ENCODE data around the gene SLC28A1. TPM values are rescaled to one million over a fixed set of nuclear protein-coding genes. Genes with fewer than 3 reads are reported as not detected.
"Not testable (repeated sequence)": the region's sequence is repeated elsewhere in the genome, so short reads cannot be mapped to it uniquely, and the experiment has no call there.

The SLC28A1 gene
- total RNA-seq, 4 donors from 2014 or later, result not detected

DNA sequence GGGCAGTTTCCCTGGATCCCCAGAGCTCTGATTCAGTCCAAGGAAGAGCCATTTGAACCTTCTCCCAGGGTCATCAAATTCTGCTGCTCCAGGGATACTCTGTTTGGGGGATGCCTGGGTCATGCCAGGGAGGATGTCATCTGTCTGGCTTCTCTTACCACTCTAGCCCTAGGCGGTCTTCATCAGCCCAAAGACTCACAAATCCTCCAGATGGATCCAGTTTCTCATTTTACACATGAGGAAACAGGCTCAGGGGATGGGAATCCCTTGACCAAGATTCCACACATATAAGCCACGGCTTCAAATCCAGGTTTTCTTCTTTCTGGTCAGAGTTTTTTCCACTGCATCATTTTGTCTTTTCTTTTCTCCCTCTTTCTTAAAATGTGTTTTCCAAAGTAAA is 36.7 kb downstream of the SLC28A1 start:
- no peak overlapping the region for H3K4me3 ChIP-seq
- H3K9me3 ChIP-seq, result no peaks in the 10 kb centered on the region
- H3K27me3 ChIP-seq, result no peaks in the 10 kb centered on the region
- no peak for DNase-seq
- intact Hi-C loops (cut with DNase I; ENCODE audit: low total_unique reads), result no loop called here
- H3K36me3 ChIP-seq, result no peaks in the 10 kb centered on the region
- H3K27ac ChIP-seq, result no peak overlapping the region
- 85% methylated on average over 2 of the region's 2 CpGs; no CpG with 5 or more reads in 1 of the 2 donors for WGBS, 2 donors (ENCODE audit: low coverage in 1 of 2)
- in situ Hi-C loops (cut with MboI; ENCODE audit: low pct_ligation_motif_present in 1 of 4, low pct_unique_long_range_greater_than_20kb in 1 of 4, low sequenced_read_pairs in 3 of 4), result loop anchor here in 1 of 4 donors (25.0 kb wide), 1 partner anchor 334 kb away; no protein-coding TSS in a partner anchor
- no peak for TF ChIP-seq POLR2A (IDR thresholded peaks at IDR 0.05)
- TF ChIP-seq CTCF (IDR thresholded peaks at IDR 0.05), result no peak
- no peak for TF ChIP-seq EP300 (IDR thresholded peaks at IDR 0.05; ENCODE audit: low read depth)
- peaks cover 0 to 8% (median 4%) of the 10 kb centered on the region in 4 donors for H3K4me1 ChIP-seq

GRCh38 chr15:84922530-84922929 is 38.1 kb downstream of the SLC28A1 start:
- H3K36me3 ChIP-seq, result no peaks in the 10 kb centered on the region
- no peak overlapping the region for H3K4me3 ChIP-seq
- no peak overlapping the region for H3K27ac ChIP-seq
- no peaks in the 10 kb centered on the region for H3K9me3 ChIP-seq
- in situ Hi-C loops (cut with MboI; ENCODE audit: low pct_ligation_motif_present in 1 of 4, low pct_unique_long_range_greater_than_20kb in 1 of 4, low sequenced_read_pairs in 3 of 4) (loop anchor here in 1 of 4 donors (25.0 kb wide), 1 partner anchor 335 kb away; no protein-coding TSS in a partner anchor), intact Hi-C loops (cut with DNase I; ENCODE audit: low total_unique reads) (no loop called here)
- TF ChIP-seq EP300 (IDR thresholded peaks at IDR 0.05; ENCODE audit: low read depth) (no peak), POLR2A (IDR thresholded peaks at IDR 0.05) (no peak), POLR2AphosphoS5 (IDR thresholded peaks at IDR 0.05) (no peak), CTCF (IDR thresholded peaks at IDR 0.05) (no peak)
- no peaks in the 10 kb centered on the region for H3K27me3 ChIP-seq
- H3K4me1 ChIP-seq, result peaks cover 0 to 13% (median 6%) of the 10 kb centered on the region in 4 donors
- DNase-seq, result no peak
- 90 to 91% methylated on average over 8 to 13 of the region's 13 CpGs for WGBS, 2 donors (ENCODE audit: low coverage in 1 of 2)

DNA sequence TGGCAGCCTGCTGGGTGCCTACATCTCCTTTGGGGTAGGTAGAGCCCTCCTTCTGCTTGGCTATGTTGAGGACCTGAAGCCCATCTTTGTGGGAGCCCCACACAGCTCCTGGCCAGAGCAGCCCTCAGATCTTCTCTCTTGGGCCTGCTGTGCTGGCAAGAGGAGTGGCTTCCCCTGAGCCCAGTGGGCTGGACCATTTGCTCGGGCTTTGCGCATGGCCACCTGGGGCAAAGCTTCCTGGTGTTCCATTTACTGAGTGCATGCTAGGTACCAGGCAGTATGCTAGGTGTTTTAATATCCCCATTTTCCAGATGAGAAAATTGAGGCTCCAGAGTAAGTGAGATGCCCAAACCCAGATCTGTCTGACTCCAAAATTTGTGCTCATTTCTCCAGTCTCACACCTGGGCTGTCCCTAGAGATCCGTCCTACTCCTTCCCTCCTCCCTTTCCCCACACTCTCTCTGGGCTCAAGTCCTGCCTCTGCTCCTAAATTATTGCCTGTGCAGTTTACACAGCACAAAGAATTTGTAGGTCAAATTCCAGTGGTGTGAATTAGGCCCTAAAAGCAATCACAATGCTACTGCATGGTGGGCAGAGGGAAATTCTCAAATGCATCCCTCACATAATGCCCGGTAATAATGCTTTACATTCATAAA is 39.7 kb downstream of the SLC28A1 start:
- Histone ChIP-seq H3K9me3 (no peaks in the 10 kb centered on the region), H3K27me3 (no peaks in the 10 kb centered on the region), H3K36me3 (no peaks in the 10 kb centered on the region), H3K27ac (no peak overlapping the region), H3K4me1 (peaks cover 0 to 21% (median 12%) of the 10 kb centered on the region in 4 donors), H3K4me3 (no peak overlapping the region)
- no peak for DNase-seq
- 61 to 76% methylated on average over 4 of the region's 4 CpGs for WGBS, 2 donors (ENCODE audit: low coverage in 1 of 2)
- no peak for TF ChIP-seq POLR2AphosphoS5 (IDR thresholded peaks at IDR 0.05)
- no peak for TF ChIP-seq EP300 (IDR thresholded peaks at IDR 0.05; ENCODE audit: low read depth)
- no peak for TF ChIP-seq CTCF (IDR thresholded peaks at IDR 0.05)
- TF ChIP-seq POLR2A (IDR thresholded peaks at IDR 0.05), result no peak
- intact Hi-C loops (cut with DNase I; ENCODE audit: low total_unique reads) (no loop called here), in situ Hi-C loops (cut with MboI; ENCODE audit: low pct_ligation_motif_present in 1 of 4, low pct_unique_long_range_greater_than_20kb in 1 of 4, low sequenced_read_pairs in 3 of 4) (loop anchor here in 1 of 4 donors (25.0 kb wide), 1 partner anchor 337 kb away; no protein-coding TSS in a partner anchor)

DNA sequence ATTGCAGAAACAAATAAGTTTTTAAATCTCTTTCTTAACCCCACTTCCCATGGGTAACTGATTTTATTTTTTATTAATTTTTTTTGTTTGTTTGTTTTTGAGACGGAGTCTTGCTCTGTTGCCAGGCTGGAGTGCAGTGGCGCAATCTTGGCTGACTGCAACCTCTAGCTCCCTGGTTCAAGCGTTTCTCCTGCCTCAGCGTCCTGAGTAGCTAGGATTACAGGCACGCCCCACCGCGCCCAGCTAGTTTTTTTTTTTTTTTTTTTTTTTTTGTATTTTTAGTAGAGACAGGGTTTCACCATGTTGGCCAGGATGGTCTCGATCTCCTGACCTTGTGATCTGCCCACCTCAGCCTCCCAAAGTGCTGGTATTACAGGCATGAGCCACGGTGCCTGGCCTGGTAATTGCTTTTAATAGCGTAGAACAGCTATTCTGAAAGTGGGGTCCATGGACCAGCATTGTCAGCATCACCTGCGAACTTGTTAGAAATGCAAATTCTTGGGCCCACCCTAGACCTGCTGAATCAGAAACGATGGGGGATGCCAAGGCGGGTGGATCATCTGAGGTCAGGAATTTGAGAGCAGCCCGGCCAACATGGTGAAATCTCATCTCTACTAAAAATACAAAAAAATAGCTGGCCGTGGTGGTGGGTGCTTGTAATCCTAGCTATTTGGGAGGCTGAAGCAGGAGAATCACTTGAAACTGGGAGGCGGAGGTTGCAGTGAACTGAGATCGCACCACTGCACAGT is 40.5 kb downstream of the SLC28A1 start:
- WGBS, 2 donors (ENCODE audit: low coverage in 1 of 2), result 62% methylated on average over 9 to 17 of the region's 17 CpGs
- DNase-seq, result peak; percentile 42
- in situ Hi-C loops (cut with MboI; ENCODE audit: low pct_ligation_motif_present in 1 of 4, low pct_unique_long_range_greater_than_20kb in 1 of 4, low sequenced_read_pairs in 3 of 4) (loop anchor here in 1 of 4 donors (25.0 kb wide), 1 partner anchor 338 kb away; no protein-coding TSS in a partner anchor), intact Hi-C loops (cut with DNase I; ENCODE audit: low total_unique reads) (loop anchor here (5.0 kb wide), 2 partner anchors 83 to 338 kb away; no protein-coding TSS in a partner anchor)
- H3K4me1 ChIP-seq, result peaks cover 0 to 25% (median 16%) of the 10 kb centered on the region in 4 donors
- not testable (repeated sequence) for H3K36me3 ChIP-seq, H3K9me3 ChIP-seq, H3K4me3 ChIP-seq, H3K27ac ChIP-seq, H3K27me3 ChIP-seq
